Bronchial epithelial cell (primary cell): ENCODE results near the gene KRTAP20-1. TPM values are rescaled to one million over a fixed set of nuclear protein-coding genes. Genes with fewer than 3 reads are reported as not detected.

Experiments
- DNase-seq: peaks from one replicate; pipeline ENCODE4 v3.0.0-alpha.2; 2010; ENCODE audit warnings: low read depth
- FAIRE-seq: peaks from 2 replicates; lab custom pipeline; 2011; peaks lifted over from hg19 to GRCh38; lab: Jason Lieb, UNC
- H3K27me3 ChIP-seq: 2 replicates; pipeline ENCODE4 v1.5.1; 2011; ENCODE audit warnings: low read length; ENCODE audit not compliant: control insufficient read depth, insufficient read depth
- H3K36me3 ChIP-seq: 2 replicates; pipeline ENCODE4 v1.5.1; 2011; ENCODE audit warnings: low read length; ENCODE audit not compliant: control insufficient read depth, insufficient read depth
- H3K4me3 ChIP-seq: 2 replicates; pipeline ENCODE4 v1.5.1; 2011; ENCODE audit warnings: mild to moderate bottlenecking, low read depth, low read length, control low read depth
- total RNA-seq: library from RNA; depleted of rRNA; stranded (reverse); fragments of >200 nt; gene quantifications from 2 replicates; pipeline ENCODE4 v1.2.1, GENCODE V29; 2014
- TF ChIP-seq, protein P1 (sequence below): IDR thresholded peaks from 2 replicates; pipeline ENCODE4 v1.5.1; 2011; ENCODE audit warnings: mild to moderate bottlenecking, moderate library complexity, low read length, control low read depth, inconsistent platforms; ENCODE audit not compliant: insufficient read depth, severe bottlenecking

KRTAP20-1 gene
- total RNA-seq, 1 donor from 2014 or later: not detected

DNA sequence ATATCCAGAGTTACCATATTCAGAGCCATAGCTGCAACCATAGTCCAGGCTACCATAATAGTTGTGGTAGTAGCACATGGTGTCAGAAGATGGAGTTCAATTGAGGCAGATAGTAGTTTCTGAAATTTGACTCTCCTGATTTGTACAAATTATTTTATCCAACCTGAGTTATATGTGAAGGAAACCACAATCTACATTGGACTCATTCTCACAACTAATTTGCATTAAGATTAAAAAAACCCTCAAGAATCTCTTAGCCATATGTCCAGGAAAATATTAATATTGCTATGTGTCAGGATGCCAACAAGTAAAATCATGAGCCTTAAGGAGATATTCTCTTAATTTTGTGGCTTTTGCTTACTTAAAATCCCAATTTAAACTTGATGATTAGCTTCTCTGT lies 25.9 kb upstream of the KRTAP20-1 start, which contains the start of gene KRTAP22-2:
Gene KRTAP22-2 (minus strand): TSS at position 101 of the 400 bp plus-strand sequence.
- TF ChIP-seq, protein P1, sequence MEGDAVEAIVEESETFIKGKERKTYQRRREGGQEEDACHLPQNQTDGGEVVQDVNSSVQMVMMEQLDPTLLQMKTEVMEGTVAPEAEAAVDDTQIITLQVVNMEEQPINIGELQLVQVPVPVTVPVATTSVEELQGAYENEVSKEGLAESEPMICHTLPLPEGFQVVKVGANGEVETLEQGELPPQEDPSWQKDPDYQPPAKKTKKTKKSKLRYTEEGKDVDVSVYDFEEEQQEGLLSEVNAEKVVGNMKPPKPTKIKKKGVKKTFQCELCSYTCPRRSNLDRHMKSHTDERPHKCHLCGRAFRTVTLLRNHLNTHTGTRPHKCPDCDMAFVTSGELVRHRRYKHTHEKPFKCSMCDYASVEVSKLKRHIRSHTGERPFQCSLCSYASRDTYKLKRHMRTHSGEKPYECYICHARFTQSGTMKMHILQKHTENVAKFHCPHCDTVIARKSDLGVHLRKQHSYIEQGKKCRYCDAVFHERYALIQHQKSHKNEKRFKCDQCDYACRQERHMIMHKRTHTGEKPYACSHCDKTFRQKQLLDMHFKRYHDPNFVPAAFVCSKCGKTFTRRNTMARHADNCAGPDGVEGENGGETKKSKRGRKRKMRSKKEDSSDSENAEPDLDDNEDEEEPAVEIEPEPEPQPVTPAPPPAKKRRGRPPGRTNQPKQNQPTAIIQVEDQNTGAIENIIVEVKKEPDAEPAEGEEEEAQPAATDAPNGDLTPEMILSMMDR: no peak
- Histone ChIP-seq H3K27me3 (no peaks in the 10 kb centered on the region), H3K36me3 (no peaks in the 10 kb centered on the region), H3K4me3 (no peak within 1 kb of the TSS)
- FAIRE-seq (no peak), DNase-seq (no peak)

DNA sequence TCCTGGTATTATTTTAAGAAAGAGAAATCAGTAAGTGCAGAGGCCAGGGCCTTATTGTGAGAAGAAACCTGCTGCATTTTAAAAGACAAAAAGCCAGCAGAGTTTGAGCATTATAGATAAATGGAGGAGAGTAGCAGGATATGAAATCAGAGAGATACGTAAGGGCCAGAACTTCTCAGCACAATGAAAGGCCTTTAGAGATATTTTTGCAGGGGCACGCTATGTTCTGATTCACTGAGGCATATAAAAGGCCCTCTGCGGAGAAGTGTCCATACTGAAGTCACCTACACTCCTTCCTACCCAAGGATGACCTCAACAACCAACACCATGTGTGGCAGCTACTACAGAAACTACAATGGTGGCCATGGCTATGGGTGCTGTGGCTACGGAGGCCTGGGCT lies 24.1 kb upstream of the KRTAP20-1 start, which contains the start of gene KRTAP6-3:
Gene KRTAP6-3 (plus strand): TSS at position 301 of the 400 bp plus-strand sequence. CDS start 6 bp downstream, at position 307.
- no peaks in the 10 kb centered on the region for H3K36me3 ChIP-seq

DNA sequence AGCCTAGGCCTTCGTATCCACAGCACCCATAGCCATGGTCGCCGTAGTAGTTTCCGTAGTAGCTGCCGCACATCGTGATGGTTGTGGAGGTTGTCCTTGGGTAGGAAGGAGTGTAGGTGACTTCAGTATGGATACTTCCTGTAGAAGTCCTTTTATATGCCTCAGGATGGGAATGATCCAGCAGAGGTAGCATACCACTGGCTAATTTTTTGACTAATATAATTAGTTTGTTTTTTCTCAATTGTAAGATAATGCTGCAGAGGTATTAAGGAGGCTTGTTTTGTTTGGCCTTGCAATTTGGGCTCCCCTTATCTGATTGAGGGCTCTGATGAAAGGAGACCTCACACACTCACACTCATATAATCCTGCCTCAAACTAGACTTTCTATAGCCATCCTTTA lies 17.4 kb upstream of the KRTAP20-1 start, which contains the start of gene KRTAP6-2:
Gene KRTAP6-2 (minus strand): TSS at position 101 of the 400 bp plus-strand sequence. CDS start 28 bp downstream, at position 73.
- TF ChIP-seq, protein P1: no peak
- FAIRE-seq: no peak

More for the DNA sequence above, 24.1 kb upstream of the KRTAP20-1 start, which contains the start of gene KRTAP6-3:
- H3K27me3 ChIP-seq: no peaks in the 10 kb centered on the region
- DNase-seq: no peak
- H3K4me3 ChIP-seq: no peak within 1 kb of the TSS
- TF ChIP-seq, protein P1: no peak
- no peak for FAIRE-seq

DNA sequence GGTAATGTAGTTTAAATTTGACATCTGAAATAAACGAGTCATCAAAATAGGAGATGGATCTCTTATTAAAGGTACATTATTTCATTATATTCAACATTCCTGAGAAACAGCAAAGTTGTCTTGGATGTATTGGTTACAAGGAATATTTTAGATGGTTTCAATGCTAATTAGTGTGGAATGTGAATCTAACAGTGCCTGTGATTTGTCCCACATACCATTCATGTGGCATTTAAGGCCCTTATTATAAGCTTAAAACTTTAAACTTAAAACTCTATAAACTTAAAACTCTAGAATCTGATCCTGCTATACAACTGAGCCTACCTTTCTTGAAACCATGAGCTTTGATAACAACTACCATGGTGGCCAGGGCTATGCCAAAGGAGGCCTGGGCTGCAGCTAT lies 15.4 kb upstream of the KRTAP20-1 start, which contains the start of gene KRTAP22-1:
Gene KRTAP22-1 (plus strand): TSS at position 301 of the 400 bp plus-strand sequence.
- TF ChIP-seq, protein P1: no peak
- DNase-seq: no peak

More for the DNA sequence above, 17.4 kb upstream of the KRTAP20-1 start, which contains the start of gene KRTAP6-2:
- H3K4me3 ChIP-seq: no peak within 1 kb of the TSS
- H3K27me3 ChIP-seq: no peaks in the 10 kb centered on the region
- H3K36me3 ChIP-seq: no peaks in the 10 kb centered on the region
- DNase-seq: no peak

DNA sequence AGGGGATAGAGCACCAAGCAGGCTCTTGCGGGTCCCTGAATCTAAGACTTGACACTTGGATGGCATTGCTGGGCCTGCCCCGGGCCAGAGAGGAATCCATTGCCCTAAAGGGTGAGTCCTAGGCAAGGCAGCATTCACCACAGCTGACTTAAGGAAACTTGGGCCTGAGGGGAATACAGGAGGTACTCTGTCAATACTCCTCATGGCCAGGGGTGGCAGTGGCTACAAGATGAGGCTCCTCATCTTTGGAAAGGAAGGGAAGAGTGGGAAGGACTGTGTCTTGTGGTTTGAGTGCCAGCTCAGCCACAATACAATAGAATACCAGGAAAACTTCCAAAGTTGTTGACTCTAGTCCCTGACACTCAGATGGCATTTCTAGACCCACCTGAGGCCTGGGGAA lies 10.3 kb upstream of the KRTAP20-1 start:
- Histone ChIP-seq H3K4me3 (no peak overlapping the region), H3K36me3 (no peaks in the 10 kb centered on the region), H3K27me3 (no peaks in the 10 kb centered on the region)
- DNase-seq (no peak), FAIRE-seq (no peak)
- TF ChIP-seq, protein P1: no peak

More for the DNA sequence above, 15.4 kb upstream of the KRTAP20-1 start, which contains the start of gene KRTAP22-1:
- Histone ChIP-seq H3K27me3 (no peaks in the 10 kb centered on the region), H3K36me3 (no peaks in the 10 kb centered on the region), H3K4me3 (no peak within 1 kb of the TSS)
- FAIRE-seq: no peak

DNA sequence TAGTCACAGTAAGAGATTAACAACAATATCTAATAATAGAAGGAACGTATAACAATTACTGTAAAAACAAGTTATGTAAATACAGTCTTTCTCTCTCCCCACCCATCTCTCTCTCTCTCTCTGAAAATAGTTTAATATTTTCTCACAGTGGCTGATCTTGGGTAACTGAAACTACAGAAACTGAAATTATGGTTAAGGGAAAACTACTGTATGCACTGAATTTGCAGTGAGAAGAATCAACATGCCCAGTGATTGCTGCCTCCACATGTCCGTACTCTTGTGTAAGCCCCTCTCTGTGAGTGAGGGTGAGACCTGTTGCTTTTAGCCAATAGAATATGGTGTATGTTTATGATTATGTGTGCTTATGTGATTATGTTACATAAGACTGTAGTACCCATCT lies 4.1 kb upstream of the KRTAP20-1 start:
- H3K4me3 ChIP-seq: no peak overlapping the region
- FAIRE-seq (no peak), DNase-seq (no peak)
- TF ChIP-seq, protein P1: no peak
- no peaks in the 10 kb centered on the region for H3K27me3 ChIP-seq
- no peaks in the 10 kb centered on the region for H3K36me3 ChIP-seq
